ENCODE data around the gene ALX3. TPM values are rescaled to one million over a fixed set of nuclear protein-coding genes. Genes with fewer than 3 reads are reported as not detected.

ALX3 gene
- total RNA-seq, 2 donors from 2014 or later = not detected

DNA sequence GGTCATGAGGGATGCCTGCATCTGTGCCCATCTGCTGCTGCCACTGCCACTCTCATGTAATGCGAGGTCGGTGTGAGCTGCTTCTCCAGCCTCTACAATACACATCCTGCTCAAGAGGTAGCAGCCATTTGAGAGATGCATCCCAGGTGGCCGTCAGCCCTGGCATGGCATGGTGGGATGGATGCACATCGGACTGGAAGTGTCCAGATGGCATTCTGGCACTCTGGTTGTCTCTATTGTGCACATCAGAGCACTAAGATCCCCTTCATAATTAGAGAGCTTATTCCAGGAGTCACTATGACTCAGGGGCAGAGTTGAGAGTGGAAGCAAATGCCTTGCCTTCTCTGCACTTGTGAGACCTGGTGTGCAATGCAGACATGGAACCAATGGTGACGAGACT is 32.2 kb downstream of the ALX3 start:
- no peak overlapping the region for H3K9ac ChIP-seq (ENCODE audit: extremely low read depth, low read length, poor library complexity, severe bottlenecking)
- H3K4me1 Mint-ChIP-seq = peaks cover 15% of the 10 kb centered on the region
- H3K27ac ChIP-seq (ENCODE audit: low read depth, low read length) = no peak overlapping the region
- H3K27me3 Mint-ChIP-seq (ENCODE audit: insufficient read depth) = no peaks in the 10 kb centered on the region
- H3K36me3 ChIP-seq (ENCODE audit: control insufficient read depth, insufficient read depth, low read length) = peaks cover 65% of the 10 kb centered on the region
- H3K9me3 Mint-ChIP-seq = no peaks in the 10 kb centered on the region
- no peak overlapping the region for H3K27ac Mint-ChIP-seq
- DNase-seq = no peak
- H3K9me3 ChIP-seq (ENCODE audit: control insufficient read depth, low read length) = no peaks in the 10 kb centered on the region
- H3K36me3 Mint-ChIP-seq (ENCODE audit: low read depth) = peaks cover 62% of the 10 kb centered on the region
- TF ChIP-seq, protein P1, sequence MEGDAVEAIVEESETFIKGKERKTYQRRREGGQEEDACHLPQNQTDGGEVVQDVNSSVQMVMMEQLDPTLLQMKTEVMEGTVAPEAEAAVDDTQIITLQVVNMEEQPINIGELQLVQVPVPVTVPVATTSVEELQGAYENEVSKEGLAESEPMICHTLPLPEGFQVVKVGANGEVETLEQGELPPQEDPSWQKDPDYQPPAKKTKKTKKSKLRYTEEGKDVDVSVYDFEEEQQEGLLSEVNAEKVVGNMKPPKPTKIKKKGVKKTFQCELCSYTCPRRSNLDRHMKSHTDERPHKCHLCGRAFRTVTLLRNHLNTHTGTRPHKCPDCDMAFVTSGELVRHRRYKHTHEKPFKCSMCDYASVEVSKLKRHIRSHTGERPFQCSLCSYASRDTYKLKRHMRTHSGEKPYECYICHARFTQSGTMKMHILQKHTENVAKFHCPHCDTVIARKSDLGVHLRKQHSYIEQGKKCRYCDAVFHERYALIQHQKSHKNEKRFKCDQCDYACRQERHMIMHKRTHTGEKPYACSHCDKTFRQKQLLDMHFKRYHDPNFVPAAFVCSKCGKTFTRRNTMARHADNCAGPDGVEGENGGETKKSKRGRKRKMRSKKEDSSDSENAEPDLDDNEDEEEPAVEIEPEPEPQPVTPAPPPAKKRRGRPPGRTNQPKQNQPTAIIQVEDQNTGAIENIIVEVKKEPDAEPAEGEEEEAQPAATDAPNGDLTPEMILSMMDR (conservative IDR thresholded peaks at IDR 0.05) = no peak
- H3K27me3 ChIP-seq (ENCODE audit: control insufficient read depth, insufficient read depth, low read length, poor library complexity, severe bottlenecking) = no peaks in the 10 kb centered on the region
- H3K4me3 ChIP-seq (ENCODE audit: low read length) = no peak overlapping the region
- H3K4me1 ChIP-seq (ENCODE audit: control insufficient read depth, insufficient read depth, low read length) = peaks cover 3% of the 10 kb centered on the region
- WGBS, 2 experiments (ENCODE audit: insufficient coverage in 1 of 2, insufficient read length in 1 of 2) = 93 to 98% methylated on average over 4 to 5 of the region's 5 CpGs
- no peak overlapping the region for H3K4me3 Mint-ChIP-seq

DNA sequence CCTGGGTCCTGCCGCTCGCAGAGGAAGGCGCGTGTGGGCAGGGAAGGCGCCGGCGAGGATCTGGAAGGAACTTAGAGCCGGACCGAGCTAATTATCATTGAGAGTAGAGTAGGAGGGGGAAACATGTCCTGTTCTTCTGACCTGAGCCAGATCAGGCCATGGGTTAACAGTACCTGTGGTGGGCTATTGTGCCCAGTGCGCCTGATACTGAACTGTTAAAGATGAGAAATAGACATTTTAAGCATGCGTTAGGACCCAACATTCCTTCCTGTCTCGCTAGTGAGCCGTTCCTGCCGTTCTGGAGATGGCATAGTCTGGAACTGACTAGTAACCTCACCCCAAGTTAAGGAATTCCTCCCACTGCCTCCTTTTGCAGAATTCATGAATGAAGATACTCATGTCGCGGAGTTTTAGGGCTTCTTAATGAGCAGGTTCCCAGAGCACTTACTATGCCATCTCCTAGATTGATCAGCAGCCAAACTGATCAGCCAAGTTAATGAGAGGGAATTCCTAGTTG is 35.2 kb downstream of the ALX3 start:
- H3K4me1 Mint-ChIP-seq = peaks cover 22% of the 10 kb centered on the region
- peak overlapping the region; percentile 82 for H3K4me3 Mint-ChIP-seq
- no peaks in the 10 kb centered on the region for H3K9me3 ChIP-seq (ENCODE audit: control insufficient read depth, low read length)
- peak overlapping the region; percentile 97 for H3K4me3 ChIP-seq (ENCODE audit: low read length)
- H3K9me3 Mint-ChIP-seq = no peaks in the 10 kb centered on the region
- no peaks in the 10 kb centered on the region for H3K27me3 ChIP-seq (ENCODE audit: control insufficient read depth, insufficient read depth, low read length, poor library complexity, severe bottlenecking)
- no peaks in the 10 kb centered on the region for H3K27me3 Mint-ChIP-seq (ENCODE audit: insufficient read depth)
- H3K27ac ChIP-seq (ENCODE audit: low read depth, low read length) = peak overlapping the region; percentile 84
- TF ChIP-seq, protein P1 (conservative IDR thresholded peaks at IDR 0.05) = no peak
- 9 to 10% methylated on average over 14 to 16 of the region's 16 CpGs for WGBS, 2 experiments (ENCODE audit: insufficient coverage in 1 of 2, insufficient read length in 1 of 2)
- H3K4me1 ChIP-seq (ENCODE audit: control insufficient read depth, insufficient read depth, low read length) = peaks cover 3% of the 10 kb centered on the region
- peaks cover 36% of the 10 kb centered on the region for H3K36me3 ChIP-seq (ENCODE audit: control insufficient read depth, insufficient read depth, low read length)
- peak overlapping the region; percentile 91 for H3K27ac Mint-ChIP-seq
- H3K9ac ChIP-seq (ENCODE audit: extremely low read depth, low read length, poor library complexity, severe bottlenecking) = peak overlapping the region; percentile 93
- peaks cover 34% of the 10 kb centered on the region for H3K36me3 Mint-ChIP-seq (ENCODE audit: low read depth)
- DNase-seq = no peak

DNA sequence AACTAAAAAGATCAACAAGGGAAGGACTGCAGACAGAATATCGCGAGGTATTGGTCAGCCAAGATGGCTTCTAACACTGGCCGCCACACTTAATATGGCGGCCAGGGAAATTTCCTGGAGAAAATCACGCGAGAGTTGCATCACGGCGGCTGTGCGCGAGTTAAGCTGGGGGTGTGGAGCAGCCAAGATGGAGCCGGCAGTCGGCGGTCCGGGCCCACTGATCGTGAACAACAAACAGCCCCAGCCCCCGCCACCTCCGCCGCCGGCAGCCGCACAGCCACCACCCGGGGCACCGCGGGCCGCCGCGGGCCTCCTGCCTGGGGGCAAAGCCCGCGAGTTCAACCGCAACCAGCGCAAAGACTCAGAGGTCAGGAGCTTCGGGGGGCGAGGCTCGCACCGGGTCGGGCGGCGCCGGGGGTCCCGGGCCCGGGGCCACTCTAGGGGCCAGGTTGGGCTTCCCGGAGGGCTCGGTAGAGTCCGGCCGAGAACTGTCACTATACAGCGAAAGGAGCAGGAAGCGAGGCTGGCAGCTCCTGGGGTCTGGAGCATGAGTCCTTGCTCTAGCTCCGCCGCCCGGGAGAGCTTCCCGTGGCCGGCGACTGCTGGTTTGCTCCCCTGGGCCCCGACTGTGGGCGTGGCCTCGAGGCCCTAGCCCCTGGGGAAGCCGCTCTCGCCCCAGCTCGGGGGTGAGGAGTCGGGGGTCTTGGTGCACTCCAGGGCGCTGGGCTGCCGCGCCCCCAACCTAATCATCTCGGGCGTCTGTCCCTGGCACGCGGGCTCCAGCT is 35.8 kb downstream of the ALX3 start, which contains the start of gene STRIP1:
Gene STRIP1 (plus strand): TSS at position 174 of the 785 bp plus-strand sequence. CDS start 14 bp downstream, at position 188.
- H3K9me3 Mint-ChIP-seq = no peaks in the 10 kb centered on the region
- WGBS, 2 experiments (ENCODE audit: insufficient coverage in 1 of 2, insufficient read length in 1 of 2) = 0% methylated on average over 20 to 66 of the region's 66 CpGs

More for the DNA sequence above, 35.8 kb downstream of the ALX3 start, which contains the start of gene STRIP1:
- peaks cover 29% of the 10 kb centered on the region for H3K36me3 ChIP-seq (ENCODE audit: control insufficient read depth, insufficient read depth, low read length)
- peak within 1 kb of the TSS; percentile 84 for H3K27ac ChIP-seq (ENCODE audit: low read depth, low read length)
- peak within 1 kb of the TSS; percentile 82 for H3K4me3 Mint-ChIP-seq
- TF ChIP-seq, protein P1 (conservative IDR thresholded peaks at IDR 0.05) = no peak
- no peaks in the 10 kb centered on the region for H3K27me3 ChIP-seq (ENCODE audit: control insufficient read depth, insufficient read depth, low read length, poor library complexity, severe bottlenecking)
- peaks cover 22% of the 10 kb centered on the region for H3K4me1 Mint-ChIP-seq
- H3K4me1 ChIP-seq (ENCODE audit: control insufficient read depth, insufficient read depth, low read length) = peaks cover 3% of the 10 kb centered on the region
- no peaks in the 10 kb centered on the region for H3K9me3 ChIP-seq (ENCODE audit: control insufficient read depth, low read length)
- peak within 1 kb of the TSS; percentile 93 for H3K9ac ChIP-seq (ENCODE audit: extremely low read depth, low read length, poor library complexity, severe bottlenecking)
- H3K27me3 Mint-ChIP-seq (ENCODE audit: insufficient read depth) = no peaks in the 10 kb centered on the region
- H3K36me3 Mint-ChIP-seq (ENCODE audit: low read depth) = peaks cover 29% of the 10 kb centered on the region
- peak within 1 kb of the TSS; percentile 97 for H3K4me3 ChIP-seq (ENCODE audit: low read length)
- H3K27ac Mint-ChIP-seq = peak within 1 kb of the TSS; percentile 91
- DNase-seq = peak; percentile 96

All from endodermal cell (in vitro differentiated cells).